Prostate gland (tissue), 2 donors: ENCODE measurements around the gene TINAGL1. TPM values are rescaled to one million over a fixed set of nuclear protein-coding genes. Genes with fewer than 3 reads are reported as not detected.

ENCODE experiments used
- DNase-seq: peaks from one replicate; pipeline ENCODE4 v3.0.0-alpha.2; 2019; ENCODE audit warnings: low spot score
- H3K27ac ChIP-seq, 2 donors: fragments of 200-600 bp; sonication (generic); 2 replicates each; pipeline ENCODE4 v1.5.1; 2017 to 2019
- H3K27me3 ChIP-seq: fragments of 200-600 bp; sonication (generic); replicated peaks from 2 replicates; pipeline ENCODE4 v1.5.1; 2019; ENCODE audit not compliant: insufficient read depth
- H3K36me3 ChIP-seq, 2 donors: fragments of 200-600 bp; sonication (generic); 1 replicate in 1 of 2; 2 replicates in 1 of 2; pipeline versions ENCODE4 v1.5.1 to v1.8.1; 2017 to 2019
- H3K4me1 ChIP-seq: fragments of 200-600 bp; sonication (generic); replicated peaks from 2 replicates; pipeline ENCODE4 v1.5.1; 2019
- H3K4me3 ChIP-seq, 2 donors: fragments of 200-600 bp; sonication (generic); 2 replicates each; pipeline ENCODE4 v1.5.1; 2017 to 2019
- H3K9me3 ChIP-seq: fragments of 200-600 bp; sonication (generic); 2 replicates; pipeline ENCODE4 v1.5.1; 2017
- CTCF ChIP-seq, 4 experiments: fragments of 200-600 bp in 2 of 4; fragments of 450-650 bp in 2 of 4; sonication (generic) in 2 of 4; IDR thresholded peaks; 1 replicate in 3 of 4; 2 replicates in 1 of 4; pipeline ENCODE4 v1.5.1; 2016 to 2019; ENCODE audit warnings: antibody characterized with exemption in 4 of 4, mild to moderate bottlenecking in 2 of 4, moderate library complexity in 2 of 4
- POLR2A ChIP-seq: fragments of 450-650 bp; IDR thresholded peaks from one replicate; pipeline ENCODE4 v1.6.1; 2016; ENCODE audit warnings: antibody characterized with exemption, mild to moderate bottlenecking
- POLR2AphosphoS5 ChIP-seq: sonication (generic); formaldehyde crosslinking; IDR thresholded peaks from one replicate; pipeline ENCODE4 v1.6.1; 2017; ENCODE audit warnings: antibody characterized with exemption
- WGBS: methylation state at CpG from one replicate; pipeline ENCODE4 v1.1.5; 2018; 5-methylcytosine and 5-hydroxymethylcytosine counted together
- intact Hi-C: fragments of 100-400 bp; cut with DNase I; formaldehyde crosslinking; loops from one replicate; pipeline ENCODE4 v1.14.2; 2022
- total RNA-seq, 2 donors: library from RNA; depleted of rRNA; stranded (reverse); fragments of >200 nt; gene quantifications; one replicate each; pipeline ENCODE4 v1.1.0, GENCODE V29; 2016

The TINAGL1 gene
- total RNA-seq, 2 donors from 2014 or later: 103 to 134 TPM

- WGBS: 86% methylated on average over 10 of the region's 10 CpGs
- H3K36me3 ChIP-seq: no peaks in the 10 kb centered on the region
- DNase-seq: no peak
- no peak overlapping the region for H3K27ac ChIP-seq
- H3K27me3 ChIP-seq: no peaks in the 10 kb centered on the region
- intact Hi-C loops: no loop called here
- no peak overlapping the region for H3K4me3 ChIP-seq
- no peaks in the 10 kb centered on the region for H3K4me1 ChIP-seq
- no peaks in the 10 kb centered on the region for H3K9me3 ChIP-seq
- TF ChIP-seq CTCF (IDR thresholded peaks at IDR 0.05) (no peak), POLR2AphosphoS5 (no peak), POLR2A (no peak)
These were observed 8.3 kb upstream of the TINAGL1 start for GRCh38 chr1:31567956-31568570.

GRCh38 chr1:31568895-31569595 lies 7.3 kb upstream of the TINAGL1 start:
- intact Hi-C loops: no loop called here
- Histone ChIP-seq H3K4me1 (no peaks in the 10 kb centered on the region), H3K27ac (no peak overlapping the region), H3K9me3 (no peaks in the 10 kb centered on the region), H3K4me3 (no peak overlapping the region), H3K27me3 (no peaks in the 10 kb centered on the region), H3K36me3 (no peaks in the 10 kb centered on the region)
- no peak for DNase-seq
- WGBS: 84% methylated on average over 11 of the region's 11 CpGs
- no peak for TF ChIP-seq CTCF (IDR thresholded peaks at IDR 0.05)
- no peak for TF ChIP-seq POLR2AphosphoS5
- TF ChIP-seq POLR2A: no peak

- Histone ChIP-seq H3K27ac (no peak overlapping the region), H3K9me3 (no peaks in the 10 kb centered on the region), H3K4me3 (no peak overlapping the region), H3K36me3 (no peaks in the 10 kb centered on the region), H3K27me3 (no peaks in the 10 kb centered on the region), H3K4me1 (no peaks in the 10 kb centered on the region)
- no peak for DNase-seq
- TF ChIP-seq CTCF (IDR thresholded peaks at IDR 0.05) (no peak), POLR2A (no peak), POLR2AphosphoS5 (no peak)
- 83% methylated on average over 13 of the region's 13 CpGs for WGBS
- intact Hi-C loops: no loop called here
These were observed 6.6 kb upstream of the TINAGL1 start for GRCh38 chr1:31569596-31570173.

- Histone ChIP-seq H3K27me3 (no peaks in the 10 kb centered on the region), H3K9me3 (no peaks in the 10 kb centered on the region), H3K27ac (no peak overlapping the region), H3K36me3 (no peaks in the 10 kb centered on the region), H3K4me1 (no peaks in the 10 kb centered on the region), H3K4me3 (no peak overlapping the region)
- TF ChIP-seq CTCF (IDR thresholded peaks at IDR 0.05) (no peak), POLR2AphosphoS5 (no peak), POLR2A (no peak)
- intact Hi-C loops: no loop called here
- DNase-seq: no peak
- WGBS: 95% methylated on average over 11 of the region's 11 CpGs
These were observed 6.1 kb upstream of the TINAGL1 start for GRCh38 chr1:31570228-31570627.

GRCh38 chr1:31570906-31571305 lies 5.4 kb upstream of the TINAGL1 start:
- Histone ChIP-seq H3K4me3 (no peak overlapping the region), H3K36me3 (no peaks in the 10 kb centered on the region), H3K4me1 (no peaks in the 10 kb centered on the region), H3K9me3 (no peaks in the 10 kb centered on the region), H3K27ac (no peak overlapping the region), H3K27me3 (no peaks in the 10 kb centered on the region)
- TF ChIP-seq POLR2AphosphoS5: no peak
- no peak for TF ChIP-seq POLR2A
- TF ChIP-seq CTCF (IDR thresholded peaks at IDR 0.05): no peak
- no peak for DNase-seq
- intact Hi-C loops: no loop called here
- WGBS: 59% methylated on average over 1 of the region's 1 CpG
